VCaP (cell line): Measurements from ENCODE around the gene COL13A1.

Experiments used
- H3K27ac ChIP-seq: fragments of 450-650 bp; 2 replicates; pipeline ENCODE4 v1.5.1; 2017
- CTCF ChIP-seq: fragments of 450-650 bp; conservative IDR thresholded peaks from 2 replicates; pipeline ENCODE4 v1.5.1; 2017; ENCODE audit warnings: mild to moderate bottlenecking, moderate library complexity

The COL13A1 gene

GRCh38 chr10:69866688-69867461 lies 65.2 kb downstream of the COL13A1 start:
- peak overlapping the region; percentile 24; the same call in 1 of the 2 replicates for H3K27ac ChIP-seq
- no peak for TF ChIP-seq CTCF

DNA sequence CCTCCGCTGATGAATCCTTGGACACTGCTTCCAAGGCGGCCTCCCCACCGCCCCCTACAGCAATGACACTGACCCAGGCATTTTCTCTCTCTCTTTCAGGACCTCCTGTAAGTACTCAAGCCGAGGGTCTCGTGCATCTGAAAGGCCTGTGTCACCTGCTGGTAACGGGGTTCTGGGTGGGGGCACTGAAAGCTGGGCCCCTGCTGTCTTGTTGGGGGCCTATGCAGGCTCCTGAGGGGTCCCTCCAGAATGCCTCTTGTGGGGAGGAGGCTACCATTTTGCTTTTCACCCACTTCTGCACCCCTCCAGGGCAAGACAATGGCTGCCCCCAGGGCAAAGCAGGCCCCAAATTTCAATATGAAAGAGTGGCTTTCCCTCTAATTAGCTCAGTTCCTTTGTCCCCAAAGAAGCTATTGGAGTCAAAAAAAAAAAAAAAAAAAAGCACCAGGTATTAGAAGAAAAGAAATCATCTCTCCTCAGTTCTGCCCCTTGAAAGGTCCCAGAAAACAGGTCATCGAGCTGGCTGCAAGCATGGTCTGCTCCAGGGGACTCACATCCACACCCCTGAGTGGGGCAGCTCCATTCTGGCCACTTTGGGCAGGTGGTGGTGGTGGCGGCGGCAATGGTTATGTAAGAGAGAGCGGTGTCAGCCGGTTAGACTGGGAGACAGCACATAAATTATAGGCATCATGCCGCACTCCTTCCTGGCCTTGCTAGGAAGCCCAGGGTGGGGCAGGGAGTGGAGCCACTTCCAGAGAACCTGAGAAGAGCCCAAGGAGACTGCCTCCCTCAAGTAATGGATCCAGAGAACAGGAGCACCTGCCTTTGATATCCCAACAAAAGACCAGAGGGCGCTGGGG lies 66.2 kb downstream of the COL13A1 start:
- no peak for TF ChIP-seq CTCF
- no peak overlapping the region for H3K27ac ChIP-seq

GRCh38 chr10:69868821-69869220 lies 67.1 kb downstream of the COL13A1 start:
- peak overlapping the region; percentile 52; the same call in 1 of the 2 replicates for H3K27ac ChIP-seq
- no peak for TF ChIP-seq CTCF

- peak overlapping the region; percentile 52; the same call in 1 of the 2 replicates for H3K27ac ChIP-seq
- no peak for TF ChIP-seq CTCF
These were observed 67.7 kb downstream of the COL13A1 start for GRCh38 chr10:69869291-69869961.

GRCh38 chr10:69870591-69870990 lies 68.9 kb downstream of the COL13A1 start:
- TF ChIP-seq CTCF: no peak
- H3K27ac ChIP-seq: no peak overlapping the region

GRCh38 chr10:69871074-69871473 lies 69.4 kb downstream of the COL13A1 start:
- no peak for TF ChIP-seq CTCF
- H3K27ac ChIP-seq: no peak overlapping the region

DNA sequence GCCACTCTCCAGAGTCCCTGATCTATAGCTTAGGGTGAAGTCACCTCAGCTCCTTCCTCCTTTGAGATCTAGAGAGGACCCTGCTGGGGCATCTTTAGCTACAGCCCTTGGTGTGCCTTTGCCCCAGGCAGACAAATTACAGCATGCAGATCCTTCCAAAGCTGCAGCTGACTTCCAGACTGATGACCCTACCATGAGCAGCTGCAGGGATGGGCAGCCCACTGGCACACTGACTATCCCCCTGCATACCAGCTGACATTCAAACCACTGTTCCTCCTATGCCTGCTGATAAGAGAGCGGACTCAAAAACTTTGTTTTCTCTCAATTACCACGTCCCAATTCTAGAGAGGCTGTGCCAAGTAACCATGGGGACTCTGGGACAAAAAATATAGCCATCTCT lies 70.6 kb downstream of the COL13A1 start:
- TF ChIP-seq CTCF: no peak
- no peak overlapping the region for H3K27ac ChIP-seq
